HG03457 (cell line): Measurements from ENCODE around the gene THOC2.
"Not testable (repeated sequence)": the region's sequence is repeated elsewhere in the genome, so short reads cannot be mapped to it uniquely, and the experiment has no call there.

Source experiments
- ATAC-seq: cut with Tn5 transposase; IDR thresholded peaks from one replicate; pipeline ENCODE4 v1.9.1; 2021; ENCODE audit warnings: moderate number of reproducible peaks; ENCODE audit not compliant: unreplicated experiment

The THOC2 gene

DNA sequence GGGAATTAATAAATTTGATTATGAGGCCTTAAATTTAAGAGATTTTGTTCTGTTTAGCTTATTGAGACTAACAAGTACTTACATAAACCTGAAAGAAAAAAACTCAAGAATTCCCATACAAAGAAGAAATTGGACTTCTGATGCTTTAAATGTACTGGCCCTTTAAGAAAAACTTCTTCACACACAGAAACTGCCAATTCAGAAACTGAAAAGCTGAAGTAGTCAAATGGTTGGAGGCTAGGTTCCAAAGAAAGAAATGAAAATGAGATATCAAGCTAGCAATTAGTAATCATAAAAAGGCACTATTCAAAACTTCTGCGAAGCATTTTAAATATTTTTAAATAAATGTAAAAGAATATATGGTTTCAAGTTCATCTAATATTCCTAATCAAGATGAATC, 151.3 kb downstream of the THOC2 start:
- ATAC-seq: no peak

DNA sequence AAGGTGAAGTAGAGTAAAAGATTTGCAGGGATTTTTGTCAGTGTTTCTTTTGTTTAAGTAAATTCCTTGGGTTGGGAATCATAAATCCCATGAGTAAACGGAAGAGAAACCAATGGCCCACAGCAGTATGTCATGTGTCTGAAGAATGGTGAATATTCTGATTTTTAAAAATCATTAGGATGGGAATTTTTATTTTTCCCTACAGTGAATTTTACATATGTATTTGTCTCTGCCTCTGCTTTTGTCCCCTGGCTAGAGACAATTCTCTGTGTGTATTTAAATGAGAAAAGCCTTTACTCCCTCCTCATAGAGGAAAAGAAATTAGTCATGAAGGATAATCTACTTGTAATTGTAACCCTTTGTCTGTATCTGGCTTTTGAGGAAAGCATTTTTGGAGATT, 152.1 kb downstream of the THOC2 start:
- ATAC-seq: no peak

DNA sequence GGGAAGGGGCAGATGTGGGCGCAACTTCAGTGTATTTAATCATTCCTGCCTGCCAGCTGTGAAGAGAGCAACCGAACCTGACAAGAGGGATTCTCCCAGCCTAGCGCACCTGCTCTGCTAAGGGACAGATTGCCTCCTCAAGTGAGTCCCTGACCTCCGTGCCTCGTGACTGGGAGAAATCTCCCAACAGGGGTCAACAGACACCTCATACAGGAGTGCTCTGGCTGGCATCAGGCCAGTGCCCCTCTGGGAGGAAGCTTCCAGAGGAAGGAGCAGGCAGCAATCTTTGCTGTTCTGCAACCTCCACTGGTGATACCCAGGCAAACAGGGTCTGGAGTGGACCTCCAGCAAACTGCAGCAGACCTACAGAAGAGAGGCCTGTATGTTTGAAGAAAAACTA, 158.8 kb downstream of the THOC2 start:
- ATAC-seq: not testable (repeated sequence)

DNA sequence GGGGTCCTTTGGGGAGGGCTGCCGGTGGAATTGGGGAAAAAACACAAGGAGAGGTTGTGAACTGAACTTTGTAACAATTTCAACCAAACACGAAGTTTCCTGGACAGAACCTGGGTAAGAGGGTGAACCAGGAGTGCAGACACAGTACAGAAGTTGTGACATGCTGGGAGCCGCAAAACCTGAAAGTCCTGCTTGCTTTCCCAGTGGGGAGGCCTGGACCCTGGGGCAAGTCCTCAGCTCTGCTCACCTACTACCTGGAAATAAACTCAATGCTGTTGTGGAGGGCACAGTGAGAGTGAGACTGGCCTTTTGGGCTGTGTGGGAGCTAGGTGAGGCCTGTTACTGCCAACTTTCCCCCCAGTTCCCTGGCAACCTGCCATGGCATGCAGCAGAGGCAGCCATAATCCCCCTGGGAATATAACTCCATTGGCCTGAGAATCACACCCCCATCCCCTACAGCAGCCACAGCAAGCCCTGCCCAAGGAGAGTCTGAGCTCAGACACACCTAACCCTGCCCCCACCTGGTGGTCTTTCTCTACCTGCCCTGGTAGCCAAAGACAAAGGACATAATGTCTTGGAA, 162.8 kb downstream of the THOC2 start:
- ATAC-seq: no peak

DNA sequence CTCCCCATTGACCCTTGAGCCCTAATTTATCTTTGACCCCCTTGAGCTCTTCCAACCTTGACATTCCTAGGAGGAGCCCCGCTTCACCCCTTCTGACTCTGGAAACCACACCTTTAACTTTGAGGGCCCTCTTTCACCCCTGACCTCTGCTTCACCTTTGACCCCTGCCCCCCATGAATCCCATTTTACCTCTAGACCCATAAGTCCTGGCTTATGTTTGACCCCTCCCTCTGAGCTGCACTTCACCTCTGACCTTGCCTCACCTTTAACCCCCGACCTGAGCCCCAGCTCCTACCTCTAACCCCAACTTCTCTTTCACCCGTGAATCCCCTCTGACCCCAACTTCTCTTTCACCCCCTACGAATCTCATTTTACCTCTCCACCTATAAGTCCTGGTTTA, 169.7 kb downstream of the THOC2 start:
- ATAC-seq: no peak

DNA sequence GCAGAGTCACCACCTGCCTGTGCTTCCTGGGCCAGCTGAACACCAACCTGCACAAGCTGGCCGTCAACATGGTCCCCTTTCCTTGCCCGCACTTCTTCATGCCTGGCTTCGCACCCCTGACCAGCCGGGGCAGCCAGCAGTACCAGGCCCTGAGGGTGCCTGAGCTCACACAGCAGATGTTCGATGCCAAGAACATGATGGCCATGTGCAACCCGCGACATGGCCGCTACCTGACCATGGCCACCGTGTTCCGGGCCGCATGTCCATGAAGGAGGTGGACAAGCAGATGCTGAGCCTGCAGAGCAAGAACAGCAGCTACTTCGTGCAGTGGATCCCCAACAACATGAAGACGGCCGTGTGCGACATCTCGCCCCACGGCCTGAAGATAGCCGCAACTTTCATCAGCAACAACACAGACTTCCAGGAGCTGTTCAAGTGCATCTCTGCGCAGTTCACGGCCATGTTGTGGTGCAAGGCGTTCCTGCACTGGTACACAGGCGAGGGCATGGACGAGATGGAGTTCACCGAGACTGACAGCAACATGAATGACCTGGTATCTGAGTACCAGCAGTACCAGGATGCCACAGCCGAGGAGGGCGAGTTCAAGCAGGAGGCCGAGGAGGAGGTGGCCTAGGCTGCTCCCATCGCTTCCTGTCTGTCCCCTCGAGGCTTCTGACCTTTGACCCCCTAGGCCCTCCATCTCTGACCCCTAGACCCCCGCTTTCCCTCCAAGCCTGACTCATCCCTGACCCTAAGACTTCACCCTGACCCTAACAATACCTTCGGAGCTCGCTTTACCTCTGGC, 170.3 kb downstream of the THOC2 start:
- ATAC-seq: no peak

DNA sequence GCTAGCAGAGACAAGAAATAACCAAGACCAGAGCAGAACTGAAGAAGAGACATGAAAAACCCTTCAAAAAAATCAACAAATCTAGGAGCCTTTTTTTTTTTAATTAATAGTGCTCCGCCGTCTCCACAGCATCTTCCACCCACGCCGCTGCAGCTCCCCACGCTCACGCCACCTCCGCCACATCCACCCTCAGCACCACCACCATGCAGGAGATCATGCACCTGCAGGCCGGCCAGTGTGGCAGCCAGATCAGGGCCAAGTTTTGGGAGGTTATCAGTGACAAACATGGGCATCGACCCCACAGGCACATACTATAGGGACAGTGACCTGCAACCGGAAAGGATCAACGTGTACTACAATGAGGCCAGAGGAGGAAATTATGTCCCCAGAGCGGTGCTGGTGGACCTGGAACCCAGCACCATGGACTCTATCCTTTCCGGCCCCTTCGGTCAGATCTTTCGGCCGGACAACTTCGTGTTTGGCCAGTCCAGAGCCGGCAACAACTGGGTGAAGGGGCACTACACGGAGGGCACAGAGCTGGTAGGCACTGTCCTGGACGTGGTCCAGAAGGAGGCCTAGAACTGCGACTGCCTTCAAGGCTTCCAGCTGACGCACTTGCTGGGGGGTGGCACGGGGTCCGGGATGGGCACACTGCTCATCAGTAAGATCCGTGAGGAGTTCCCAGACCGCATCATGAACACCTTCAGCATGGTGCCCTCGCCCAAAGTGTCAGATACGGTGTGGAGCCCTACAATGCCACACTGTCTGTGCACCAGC, 171.2 kb downstream of the THOC2 start:
- ATAC-seq: no peak

DNA sequence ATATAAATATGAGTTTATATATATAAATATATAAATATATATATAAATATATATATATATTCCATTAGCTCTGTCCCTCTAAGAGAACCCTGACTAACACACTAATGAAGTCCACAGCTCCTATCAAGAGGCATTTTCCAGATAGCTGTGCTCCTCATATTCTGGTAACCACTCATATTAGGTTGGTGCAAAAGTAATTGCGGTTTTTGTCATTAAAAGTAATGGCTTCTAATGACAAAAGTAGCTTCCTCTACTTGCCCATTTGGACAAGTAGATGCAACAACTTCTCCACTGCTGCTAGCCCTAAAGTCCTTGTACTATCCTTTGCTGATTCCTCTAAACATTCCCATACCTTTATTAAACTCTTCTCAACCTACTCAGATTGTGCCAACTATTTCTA, 182.0 kb downstream of the THOC2 start:
- no peak for ATAC-seq
